ENCODE results near the gene PPP4R4. TPM values are rescaled to one million over a fixed set of nuclear protein-coding genes. Genes with fewer than 3 reads are reported as not detected.

Gene PPP4R4
- polyA plus RNA-seq, 1 of the 3 experiments (the other 2 are of a cell fraction): 2.5 TPM

GRCh38 chr14:94314890-94315289 lies 140.8 kb downstream of the PPP4R4 start (continued):
- TF ChIP-seq USF2 (IDR thresholded peaks at IDR 0.05; ENCODE audit: borderline replicate concordance, low read depth, low read length): no peak

DNA sequence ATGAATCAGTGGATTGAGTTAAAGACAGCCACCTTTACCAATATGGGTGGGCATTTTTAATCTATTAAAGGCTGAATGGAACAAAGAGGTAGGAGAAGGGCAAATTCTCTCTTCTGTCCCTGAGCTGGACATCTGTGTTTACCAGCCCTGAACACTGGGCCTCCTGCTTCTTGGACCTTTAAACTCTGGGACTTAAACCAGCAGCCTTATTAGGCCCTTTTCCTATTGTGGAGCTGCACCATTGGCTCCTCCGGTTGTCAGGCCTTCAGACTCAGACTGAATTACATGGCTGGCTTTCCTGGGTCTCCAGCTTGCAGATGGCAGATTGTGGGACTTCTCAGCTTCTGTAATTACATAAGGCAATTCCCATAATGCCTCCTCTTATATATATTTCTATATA lies 142.6 kb downstream of the PPP4R4 start:
- POLR2A ChIA-PET: no interaction called here
- Histone ChIP-seq H3K4me2 (no peak overlapping the region), H3K9ac (no peak overlapping the region), H3K36me3 (replicated peaks in 1 of 2; ENCODE audit: control insufficient read depth in 1 of 2, insufficient read depth in 2 of 2, low read length in 1 of 2) (no peaks in the 10 kb centered on the region), H3K27ac (ENCODE audit: low read depth in 2 of 2, low read length in 1 of 2) (no peak overlapping the region), H3K9me2 (no peaks in the 10 kb centered on the region), H3K4me3 (ENCODE audit: low read depth in 2 of 2, low read length in 1 of 2) (no peak overlapping the region), H3K9me3 (peaks cover 8% of the 10 kb centered on the region; the same call in 1 of the 2 replicates), H3K79me2 (ENCODE audit: insufficient read depth) (no peaks in the 10 kb centered on the region), H3K27me3 (ENCODE audit: insufficient read depth) (no peaks in the 10 kb centered on the region), H4K20me1 (ENCODE audit: insufficient read depth) (no peaks in the 10 kb centered on the region), H3K4me1 (ENCODE audit: control insufficient read depth in 1 of 2, insufficient read depth in 2 of 2, low read depth in 1 of 2, low read length in 1 of 2) (no peaks in the 10 kb centered on the region), H3F3A (replicated peaks; ENCODE audit: insufficient read depth) (no peaks in the 10 kb centered on the region), H2AFZ (ENCODE audit: low read depth) (no peak overlapping the region)
- DNase-seq: no peak
- CTCF ChIA-PET: no interaction called here
- 88% methylated on average over 1 of the region's 1 CpG for WGBS (ENCODE audit: low lambda C conversion rate)
- TF ChIP-seq POLR2AphosphoS5 (IDR thresholded peaks at IDR 0.05; ENCODE audit: low read depth, low read length) (no peak), SMC3 (IDR thresholded peaks at IDR 0.05; ENCODE audit: low read depth, low read length) (no peak), IRF3 (IDR thresholded peaks at IDR 0.05; ENCODE audit: low read depth, low read length) (no peak), GATA2 (CRISPR knock-in tag; IDR thresholded peaks at IDR 0.05) (no peak), ELF1 (IDR thresholded peaks at IDR 0.05) (no peak), USF1 (IDR thresholded peaks at IDR 0.05; ENCODE audit: borderline replicate concordance, low read depth) (no peak), YY1 (IDR thresholded peaks at IDR 0.05; ENCODE audit: low read depth) (no peak), MEF2A (IDR thresholded peaks at IDR 0.05; ENCODE audit: borderline replicate concordance, low read depth) (no peak), FOXJ3 (CRISPR knock-in tag; IDR thresholded peaks at IDR 0.05) (no peak), EP300 (IDR thresholded peaks at IDR 0.05; ENCODE audit: borderline replicate concordance in 1 of 2, low read depth in 1 of 2, low read length in 1 of 2) (no peak), CTCF (IDR thresholded peaks at IDR 0.05) (no peak)
